HTERT RPE-1 (cell line): ENCODE data around the gene CHRDL2.
"Not testable (repeated sequence)": the region's sequence is repeated elsewhere in the genome, so short reads cannot be mapped to it uniquely, and the experiment has no call there.

ENCODE experiments used
- in situ Hi-C: fragments of 300-500 bp; cut with MboI; formaldehyde crosslinking; loops from 4 replicates; pipeline ENCODE4 v1.14.3; 2020; ENCODE audit warnings: low sequenced_read_pairs

CHRDL2 gene

GRCh38 chr11:74731301-74732094, at the start of gene CHRDL2:
TSS of gene CHRDL2 (minus strand) at chr11:74731426. CDS start at chr11:74730888, 538 bp downstream.
- in situ Hi-C loops: no loop called here

GRCh38 chr11:74780248-74781005, 49.2 kb upstream of the CHRDL2 start:
- in situ Hi-C loops: no loop called here

- in situ Hi-C loops: no loop called here
Observed at GRCh38 chr11:74778581-74778980, 47.4 kb upstream of the CHRDL2 start.

GRCh38 chr11:74777877-74778276, 46.7 kb upstream of the CHRDL2 start:
- in situ Hi-C loops: no loop called here

GRCh38 chr11:74777038-74777437, 45.8 kb upstream of the CHRDL2 start:
- in situ Hi-C loops: no loop called here

- in situ Hi-C loops: no loop called here
Observed at GRCh38 chr11:74776546-74776945, 45.3 kb upstream of the CHRDL2 start.

- in situ Hi-C loops: no loop called here
Observed at GRCh38 chr11:74775762-74776161, 44.5 kb upstream of the CHRDL2 start.

GRCh38 chr11:74773476-74773875, 42.2 kb upstream of the CHRDL2 start:
- in situ Hi-C loops: no loop called here

- in situ Hi-C loops: no loop called here
Observed at GRCh38 chr11:74771139-74771538, 39.9 kb upstream of the CHRDL2 start.

GRCh38 chr11:74770456-74770855, 39.2 kb upstream of the CHRDL2 start:
- in situ Hi-C loops: no loop called here

GRCh38 chr11:74769055-74769707, 38.0 kb upstream of the CHRDL2 start:
- in situ Hi-C loops: no loop called here

- in situ Hi-C loops: not testable (repeated sequence)
Observed at GRCh38 chr11:74768172-74768651, 37.0 kb upstream of the CHRDL2 start.

- in situ Hi-C loops: no loop called here
Observed at GRCh38 chr11:74766905-74767304, 35.7 kb upstream of the CHRDL2 start.

- in situ Hi-C loops: no loop called here
Observed at GRCh38 chr11:74756571-74756970, 25.3 kb upstream of the CHRDL2 start.

GRCh38 chr11:74755395-74755995, 24.3 kb upstream of the CHRDL2 start:
- in situ Hi-C loops: no loop called here

- in situ Hi-C loops: no loop called here
Observed at GRCh38 chr11:74754507-74755252, 23.5 kb upstream of the CHRDL2 start.

- in situ Hi-C loops: no loop called here
Observed at GRCh38 chr11:74751303-74751702, 20.1 kb upstream of the CHRDL2 start.

GRCh38 chr11:74750598-74750997, 19.4 kb upstream of the CHRDL2 start:
- in situ Hi-C loops: not testable (repeated sequence)

- in situ Hi-C loops: no loop called here
Observed at GRCh38 chr11:74749965-74750296, 18.7 kb upstream of the CHRDL2 start.

- in situ Hi-C loops: no loop called here
Observed at GRCh38 chr11:74749127-74749964, 18.1 kb upstream of the CHRDL2 start.
